Fibroblast of mammary gland (primary cell): ENCODE data around the gene KLHL40.

Experiments
- DNase-seq: peaks from one replicate; pipeline ENCODE4 v3.0.0-alpha.2; 2010; ENCODE audit warnings: low read depth
- H3K4me3 ChIP-seq: 2 replicates; pipeline ENCODE4 v1.5.1; 2011; ENCODE audit warnings: low read depth, mild to moderate bottlenecking, low read length, moderate library complexity; ENCODE audit not compliant: control insufficient read depth
- CTCF ChIP-seq: conservative IDR thresholded peaks from 2 replicates; pipeline ENCODE4 v1.5.1; 2011; ENCODE audit warnings: low read depth, low read length, inconsistent platforms; ENCODE audit not compliant: control insufficient read depth, insufficient read depth

The KLHL40 gene

GRCh38 chr3:42700366-42701288, 15.3 kb downstream of the KLHL40 start:
- H3K4me3 ChIP-seq, result no peak overlapping the region
- no peak for DNase-seq
- TF ChIP-seq CTCF, result no peak

- no peak overlapping the region for H3K4me3 ChIP-seq
- TF ChIP-seq CTCF, result no peak
- no peak for DNase-seq
These were observed 16.2 kb downstream of the KLHL40 start for GRCh38 chr3:42701371-42702065.

GRCh38 chr3:42702066-42702951, 17.0 kb downstream of the KLHL40 start, which contains the start of gene HHATL:
Gene HHATL (minus strand): TSS chr3:42702798. CDS start chr3:42700826, 1,972 bp downstream.
- no peak within 1 kb of the TSS for H3K4me3 ChIP-seq
- no peak for TF ChIP-seq CTCF
- DNase-seq, result no peak

GRCh38 chr3:42702982-42703694, 17.8 kb downstream of the KLHL40 start:
- no peak for DNase-seq
- TF ChIP-seq CTCF, result no peak
- no peak overlapping the region for H3K4me3 ChIP-seq

- H3K4me3 ChIP-seq, result no peak overlapping the region
- no peak for TF ChIP-seq CTCF
- no peak for DNase-seq
These were observed 18.3 kb downstream of the KLHL40 start for GRCh38 chr3:42703695-42704025.
